Ectodermal cell (in vitro differentiated cells): ENCODE data around the gene LUZP2.

ENCODE experiments used
- H3K27ac ChIP-seq: 2 replicates; pipeline ENCODE4 v1.7.0; 2013; ENCODE audit warnings: mild to moderate bottlenecking, low read depth, low read length; ENCODE audit not compliant: insufficient read depth, poor library complexity, severe bottlenecking
- H3K27me3 ChIP-seq: 2 replicates; pipeline ENCODE4 v1.7.0; 2013; ENCODE audit warnings: mild to moderate bottlenecking, low read length; ENCODE audit not compliant: insufficient read depth, control insufficient read depth, poor library complexity, severe bottlenecking
- H3K36me3 ChIP-seq: one replicate; pipeline ENCODE4 v1.7.0; 2013; ENCODE audit warnings: low read length; ENCODE audit not compliant: control insufficient read depth, insufficient read depth
- H3K4me1 ChIP-seq: one replicate; pipeline ENCODE4 v1.7.0; 2013; ENCODE audit warnings: low read length; ENCODE audit not compliant: control insufficient read depth, insufficient read depth
- H3K4me3 ChIP-seq: 2 replicates; pipeline ENCODE4 v1.7.0; 2013; ENCODE audit warnings: low read depth, low read length, control low read depth; ENCODE audit not compliant: insufficient read depth
- H3K9me3 ChIP-seq: 2 replicates; pipeline ENCODE4 v1.7.0; 2013; ENCODE audit warnings: mild to moderate bottlenecking, low read length, moderate library complexity; ENCODE audit not compliant: control insufficient read depth
- WGBS, 2 experiments: methylation state at CpG; one replicate each; pipeline ENCODE4 v1.1.7; 2013; ENCODE audit warnings: missing lambda C conversion rate in 2 of 2; 5-methylcytosine and 5-hydroxymethylcytosine counted together

The LUZP2 gene

GRCh38 chr11:24828938-24829605 is 332.2 kb downstream of the LUZP2 start:
- Histone ChIP-seq H3K36me3 (no peaks in the 10 kb centered on the region), H3K9me3 (no peaks in the 10 kb centered on the region), H3K4me1 (no peaks in the 10 kb centered on the region), H3K27me3 (no peaks in the 10 kb centered on the region), H3K27ac (no peak overlapping the region), H3K4me3 (no peak overlapping the region)
- WGBS, 2 experiments = 11 to 57% methylated on average over 1 to 2 of the region's 2 CpGs

- Histone ChIP-seq H3K4me3 (no peak overlapping the region), H3K27ac (no peak overlapping the region), H3K36me3 (no peaks in the 10 kb centered on the region), H3K4me1 (no peaks in the 10 kb centered on the region), H3K27me3 (no peaks in the 10 kb centered on the region), H3K9me3 (no peaks in the 10 kb centered on the region)
- 78 to 87% methylated on average over 9 of the region's 9 CpGs for WGBS, 2 experiments
Observed at GRCh38 chr11:24833573-24833972, 336.7 kb downstream of the LUZP2 start.

GRCh38 chr11:24837112-24837511 is 340.3 kb downstream of the LUZP2 start:
- Histone ChIP-seq H3K36me3 (no peaks in the 10 kb centered on the region), H3K9me3 (no peaks in the 10 kb centered on the region), H3K4me1 (no peaks in the 10 kb centered on the region), H3K27ac (no peak overlapping the region), H3K27me3 (no peaks in the 10 kb centered on the region), H3K4me3 (no peak overlapping the region)
- 80 to 96% methylated on average over 1 to 2 of the region's 2 CpGs for WGBS, 2 experiments

GRCh38 chr11:24842308-24842707 is 345.5 kb downstream of the LUZP2 start:
- no peaks in the 10 kb centered on the region for H3K27me3 ChIP-seq
- H3K36me3 ChIP-seq = no peaks in the 10 kb centered on the region
- H3K9me3 ChIP-seq = no peaks in the 10 kb centered on the region
- no peak overlapping the region for H3K4me3 ChIP-seq
- no peak overlapping the region for H3K27ac ChIP-seq
- 81 to 90% methylated on average over 1 of the region's 2 CpGs for WGBS, 2 experiments
- H3K4me1 ChIP-seq = no peaks in the 10 kb centered on the region

GRCh38 chr11:24844406-24844805 is 347.6 kb downstream of the LUZP2 start:
- no peaks in the 10 kb centered on the region for H3K36me3 ChIP-seq
- no peak overlapping the region for H3K4me3 ChIP-seq
- H3K27ac ChIP-seq = no peak overlapping the region
- no peaks in the 10 kb centered on the region for H3K27me3 ChIP-seq
- no peaks in the 10 kb centered on the region for H3K4me1 ChIP-seq
- whole genome bisulfite sequencing, 2 experiments = 97% methylated on average over 1 of the region's 1 CpG
- H3K9me3 ChIP-seq = no peaks in the 10 kb centered on the region

- H3K27ac ChIP-seq = no peak overlapping the region
- no peaks in the 10 kb centered on the region for H3K9me3 ChIP-seq
- H3K36me3 ChIP-seq = no peaks in the 10 kb centered on the region
- H3K4me1 ChIP-seq = no peaks in the 10 kb centered on the region
- 80 to 100% methylated on average over 1 of the region's 1 CpG for WGBS, 2 experiments
- H3K27me3 ChIP-seq = no peaks in the 10 kb centered on the region
- no peak overlapping the region for H3K4me3 ChIP-seq
Observed at GRCh38 chr11:24848857-24849256, 352.0 kb downstream of the LUZP2 start.

- Histone ChIP-seq H3K4me1 (peaks cover 3% of the 10 kb centered on the region), H3K27ac (no peak overlapping the region), H3K4me3 (no peak overlapping the region), H3K36me3 (no peaks in the 10 kb centered on the region), H3K9me3 (no peaks in the 10 kb centered on the region), H3K27me3 (no peaks in the 10 kb centered on the region)
Observed at GRCh38 chr11:24855951-24856350, 359.1 kb downstream of the LUZP2 start.

- peaks cover 3% of the 10 kb centered on the region for H3K4me1 ChIP-seq
- no peak overlapping the region for H3K4me3 ChIP-seq
- peaks cover 2% of the 10 kb centered on the region for H3K9me3 ChIP-seq
- WGBS, 2 experiments = 91 to 92% methylated on average over 9 of the region's 9 CpGs
- H3K36me3 ChIP-seq = no peaks in the 10 kb centered on the region
- no peak overlapping the region for H3K27ac ChIP-seq
- H3K27me3 ChIP-seq = no peaks in the 10 kb centered on the region
Observed at GRCh38 chr11:24859801-24860300, 363.0 kb downstream of the LUZP2 start.

GRCh38 chr11:24861440-24861839 is 364.6 kb downstream of the LUZP2 start:
- H3K4me1 ChIP-seq = peaks cover 3% of the 10 kb centered on the region
- H3K27me3 ChIP-seq = no peaks in the 10 kb centered on the region
- peaks cover 2% of the 10 kb centered on the region for H3K9me3 ChIP-seq
- 93 to 97% methylated on average over 6 of the region's 6 CpGs for WGBS, 2 experiments
- no peaks in the 10 kb centered on the region for H3K36me3 ChIP-seq
- H3K4me3 ChIP-seq = no peak overlapping the region
- no peak overlapping the region for H3K27ac ChIP-seq

GRCh38 chr11:24866743-24867142 is 369.9 kb downstream of the LUZP2 start:
- WGBS, 2 experiments = 93 to 94% methylated on average over 4 of the region's 4 CpGs

More at GRCh38 chr11:24866743-24867142, 369.9 kb downstream of the LUZP2 start:
- Histone ChIP-seq H3K9me3 (peaks cover 2% of the 10 kb centered on the region), H3K27ac (no peak overlapping the region), H3K36me3 (no peaks in the 10 kb centered on the region), H3K4me3 (no peak overlapping the region), H3K27me3 (no peaks in the 10 kb centered on the region), H3K4me1 (no peaks in the 10 kb centered on the region)
